ENCODE results near the gene DGKH.
"Not testable (repeated sequence)": the region's sequence is repeated elsewhere in the genome, so short reads cannot be mapped to it uniquely, and the experiment has no call there.

DGKH gene

DNA sequence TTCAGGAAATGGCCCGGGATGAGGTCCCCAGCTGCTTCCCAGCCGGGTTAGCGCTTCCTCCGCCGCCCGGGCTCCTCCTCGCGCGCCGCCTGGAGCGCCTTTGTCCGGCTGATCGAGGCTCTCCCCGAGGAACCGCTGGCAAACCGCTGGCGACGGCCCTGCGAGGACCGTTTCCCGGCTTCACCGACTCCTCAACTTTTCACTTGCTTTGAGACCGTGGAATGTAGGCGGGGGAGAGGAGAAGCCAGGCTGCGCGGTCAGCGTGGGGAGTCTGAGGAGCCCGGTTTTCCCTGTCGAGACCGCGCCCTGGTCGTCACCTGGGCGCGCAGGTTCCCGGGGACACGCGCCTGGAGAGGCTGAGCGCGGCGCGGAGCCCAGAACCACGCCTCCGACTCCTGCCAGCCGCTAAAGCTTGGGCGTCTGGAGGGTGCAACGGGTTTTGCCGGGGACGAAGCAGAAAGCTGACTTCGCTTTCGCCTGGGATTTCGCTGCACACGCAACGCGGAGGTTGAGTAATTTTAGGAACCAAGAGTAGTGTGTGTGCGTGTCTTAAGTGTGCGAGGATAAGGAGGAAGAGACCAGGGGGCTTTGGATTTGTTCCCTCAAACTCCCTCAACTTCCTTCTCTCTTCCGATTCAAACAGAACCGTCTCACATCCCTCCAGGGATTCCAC, 7.3 kb upstream of the DGKH start:
- DNase-seq (ENCODE audit: low read depth in 2 of 2): no peak

GRCh38 chr13:42041684-42042035, 6.8 kb upstream of the DGKH start:
- no peak for DNase-seq (ENCODE audit: low read depth in 2 of 2)

GRCh38 chr13:42043676-42044075, 4.8 kb upstream of the DGKH start:
- DNase-seq (ENCODE audit: low read depth in 2 of 2): no peak

DNA sequence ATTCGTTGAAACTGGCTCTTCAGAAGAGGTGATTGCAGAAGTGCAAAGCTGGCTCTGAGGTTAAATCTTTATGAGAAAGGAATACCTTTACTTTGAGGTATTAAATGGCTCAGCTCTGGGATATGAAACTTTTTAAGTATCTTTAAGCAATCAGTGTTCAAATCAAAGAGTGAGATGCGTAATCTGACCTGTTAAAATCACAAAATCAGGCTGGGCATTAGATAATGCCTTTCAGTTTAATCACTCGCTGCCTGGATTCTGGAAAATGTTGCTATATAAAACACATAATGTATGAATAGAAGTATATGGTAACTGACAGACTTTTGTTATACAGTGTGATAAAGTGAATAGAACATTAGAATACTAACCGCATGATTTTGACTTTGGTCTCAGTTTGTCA, 2.0 kb upstream of the DGKH start:
- DNase-seq (ENCODE audit: low read depth in 2 of 2): no peak

GRCh38 chr13:42047561-42048341, 697 bp upstream of the DGKH start:
- no peak for DNase-seq (ENCODE audit: low read depth in 2 of 2)

DNA sequence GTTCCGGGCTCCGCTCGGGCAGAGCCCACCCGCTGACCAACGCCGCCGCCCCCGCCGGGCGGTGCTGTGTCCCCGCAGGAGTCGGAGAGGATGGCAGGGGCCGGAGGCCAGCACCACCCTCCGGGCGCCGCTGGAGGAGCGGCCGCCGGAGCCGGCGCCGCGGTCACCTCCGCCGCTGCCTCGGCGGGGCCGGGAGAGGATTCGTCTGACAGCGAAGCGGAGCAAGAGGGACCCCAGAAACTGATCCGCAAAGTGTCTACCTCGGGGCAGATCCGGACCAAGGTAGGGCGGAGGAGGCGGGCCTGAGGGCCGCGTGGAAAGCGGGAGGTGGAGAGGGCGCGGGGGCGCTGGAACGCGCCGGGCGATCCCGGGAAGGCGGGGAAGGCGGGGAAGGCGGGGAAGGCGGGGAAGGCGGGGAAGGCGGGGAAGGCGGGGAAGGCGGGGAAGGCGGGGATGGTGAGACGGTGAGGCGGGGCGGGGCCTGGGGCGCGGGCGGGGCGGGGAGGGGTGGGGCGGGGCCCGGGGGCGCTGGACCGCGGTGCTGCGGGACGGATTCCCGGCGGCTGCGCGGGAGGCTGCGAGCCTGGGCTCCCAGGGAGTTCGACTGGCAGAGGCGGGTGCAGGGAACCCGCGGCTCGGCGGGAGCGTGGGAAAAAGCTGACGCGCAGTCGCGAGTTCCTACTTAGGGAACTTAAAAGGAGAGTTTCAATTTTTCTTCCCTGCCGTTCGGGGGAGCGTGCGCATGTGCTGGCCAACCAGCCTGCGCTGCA, 421 bp downstream of the DGKH start:
- DNase-seq (ENCODE audit: low read depth in 2 of 2): peak; percentile 50 to 54

- DNase-seq (ENCODE audit: low read depth in 2 of 2): no peak
Observed at GRCh38 chr13:42049454-42049813, 986 bp downstream of the DGKH start.

- no peak for DNase-seq (ENCODE audit: low read depth in 2 of 2)
Observed at GRCh38 chr13:42054798-42055499, 6.5 kb downstream of the DGKH start.

GRCh38 chr13:42055500-42056085, 7.1 kb downstream of the DGKH start:
- DNase-seq (ENCODE audit: low read depth in 2 of 2): no peak

DNA sequence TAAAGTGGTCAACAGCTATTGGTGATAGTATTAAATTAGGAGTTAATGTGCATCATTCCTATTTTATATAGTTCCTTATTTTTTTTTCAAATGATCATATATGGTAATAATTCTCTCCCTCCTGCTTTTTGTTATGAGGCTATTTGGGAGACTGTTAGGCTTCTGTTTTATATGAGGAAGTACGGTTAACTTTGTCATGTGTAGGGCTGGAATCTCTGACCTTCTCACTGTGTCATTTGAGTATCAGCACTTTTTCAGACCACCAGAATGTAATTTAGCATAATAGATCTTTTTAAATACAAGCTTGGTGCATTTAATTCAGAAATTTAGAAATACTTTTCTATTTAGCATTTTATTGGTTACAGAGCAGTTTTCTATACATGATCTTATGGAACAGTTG, 7.7 kb downstream of the DGKH start:
- DNase-seq (ENCODE audit: low read depth in 2 of 2): no peak

DNA sequence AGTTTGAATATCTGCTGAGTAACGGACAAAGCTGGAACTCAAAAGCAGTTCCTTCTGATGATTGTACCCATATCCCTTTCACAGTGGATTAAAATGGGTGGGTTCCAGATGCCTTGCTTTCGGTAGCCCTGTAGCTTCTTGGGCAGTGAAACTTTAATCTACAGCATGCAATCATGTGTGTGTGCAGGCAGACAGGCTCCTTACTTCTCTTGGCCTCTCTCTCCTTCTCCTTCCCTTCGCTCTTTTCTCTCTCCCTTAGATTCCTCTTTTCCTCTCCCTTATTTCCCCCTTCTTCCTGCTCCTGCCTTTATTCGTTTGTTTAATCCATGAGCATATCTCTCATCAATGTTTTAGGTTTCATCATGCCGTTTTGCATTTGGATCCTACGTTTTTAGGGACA, 8.1 kb downstream of the DGKH start:
- no peak for DNase-seq (ENCODE audit: low read depth in 2 of 2)

DNA sequence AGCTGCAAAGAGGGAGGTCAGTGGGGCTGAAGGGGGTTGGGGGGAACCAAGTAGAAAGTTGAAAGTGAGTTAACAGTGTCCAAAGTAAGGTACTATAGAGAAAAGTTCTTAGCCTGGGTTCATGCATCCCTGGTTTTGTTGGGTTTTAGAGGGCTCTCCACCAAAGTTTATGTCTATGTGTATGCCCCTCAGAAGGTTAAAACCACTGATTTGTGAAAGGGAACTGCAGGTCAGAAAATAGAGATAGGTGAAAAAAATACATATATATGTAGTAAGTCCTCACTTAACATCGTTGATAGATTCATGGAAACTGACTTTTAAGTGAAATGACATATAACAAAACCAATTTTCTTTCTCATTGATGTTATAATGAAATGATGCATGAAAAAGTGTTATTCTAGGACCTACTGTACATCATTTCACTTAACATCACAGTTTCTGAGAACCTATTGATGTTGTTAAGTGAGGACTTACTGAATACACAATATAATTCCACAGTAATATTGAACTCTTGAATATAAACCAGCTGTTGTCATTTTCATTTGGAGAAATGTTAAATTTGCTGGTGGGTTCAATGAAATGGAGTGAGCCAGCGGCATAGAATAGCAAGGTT, 9.6 kb downstream of the DGKH start:
- no peak for DNase-seq (ENCODE audit: low read depth in 2 of 2)

- no peak for DNase-seq (ENCODE audit: low read depth in 2 of 2)
Observed at GRCh38 chr13:42061943-42062342, 13.5 kb downstream of the DGKH start.

GRCh38 chr13:42063105-42063504, 14.7 kb downstream of the DGKH start:
- DNase-seq (ENCODE audit: low read depth in 2 of 2): no peak

DNA sequence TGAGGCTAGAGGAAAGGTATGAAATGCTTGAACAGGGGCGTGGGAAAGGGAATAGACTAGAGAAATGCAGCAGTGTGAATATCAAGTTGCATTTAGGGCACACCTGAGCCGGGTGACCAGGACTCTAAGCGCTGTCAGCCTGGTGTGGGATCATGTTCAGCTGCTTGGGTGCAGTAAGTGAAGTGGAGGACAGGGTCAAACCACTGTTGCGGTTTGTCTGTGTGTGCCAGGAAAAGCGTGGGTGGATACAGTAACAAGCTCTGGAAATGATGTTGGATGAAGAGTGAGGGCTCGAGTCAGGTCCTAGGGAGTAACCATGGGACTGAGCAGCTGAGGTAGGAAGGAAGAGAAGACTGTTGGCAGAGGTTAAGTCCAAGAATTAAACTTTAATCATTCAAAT, 15.8 kb downstream of the DGKH start:
- DNase-seq (ENCODE audit: low read depth in 2 of 2): no peak

- no peak for DNase-seq (ENCODE audit: low read depth in 2 of 2)
Observed at GRCh38 chr13:42064966-42065365, 16.5 kb downstream of the DGKH start.

GRCh38 chr13:42065414-42065813, 17.0 kb downstream of the DGKH start:
- no peak for DNase-seq (ENCODE audit: low read depth in 2 of 2)

DNA sequence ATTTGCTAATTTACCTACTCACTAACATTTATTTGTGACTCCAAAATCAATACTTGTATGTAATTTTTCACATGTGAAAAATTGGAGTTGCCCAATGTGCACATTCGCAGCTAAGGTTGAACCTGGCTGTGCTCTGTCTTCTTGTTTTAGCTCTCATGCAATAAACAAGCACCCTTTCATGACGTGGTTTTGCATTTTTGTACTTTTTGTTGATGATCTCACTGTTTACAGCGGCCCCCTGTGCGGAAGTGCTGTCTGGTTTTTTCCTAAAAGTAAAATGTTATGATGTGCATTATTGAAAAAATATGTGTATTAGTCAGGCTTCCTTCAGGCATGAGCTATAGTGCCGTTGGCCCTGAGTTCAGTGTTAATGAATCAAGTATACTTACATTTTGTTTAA, 18.1 kb downstream of the DGKH start:
- DNase-seq (ENCODE audit: low read depth in 2 of 2): no peak

DNA sequence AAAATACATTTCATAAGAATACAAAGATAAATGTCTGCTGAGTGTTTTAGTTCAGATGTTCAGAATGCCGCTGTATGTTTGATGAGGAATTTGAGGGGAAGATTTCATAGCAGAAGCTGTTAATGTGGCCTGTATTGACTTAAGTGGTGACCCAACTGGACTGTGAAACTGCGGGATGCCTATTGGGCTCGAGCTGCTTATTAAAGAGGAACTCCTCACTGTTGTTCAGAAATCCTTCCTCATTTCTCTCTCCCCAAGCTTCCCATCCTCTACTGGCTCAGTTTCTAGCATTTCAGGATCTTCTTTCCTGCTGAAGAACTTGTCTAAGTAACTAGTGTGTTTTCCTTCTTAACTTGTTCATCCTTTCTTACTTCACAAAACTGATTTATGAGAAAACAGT, 20.4 kb downstream of the DGKH start:
- no peak for DNase-seq (ENCODE audit: low read depth in 2 of 2)

DNA sequence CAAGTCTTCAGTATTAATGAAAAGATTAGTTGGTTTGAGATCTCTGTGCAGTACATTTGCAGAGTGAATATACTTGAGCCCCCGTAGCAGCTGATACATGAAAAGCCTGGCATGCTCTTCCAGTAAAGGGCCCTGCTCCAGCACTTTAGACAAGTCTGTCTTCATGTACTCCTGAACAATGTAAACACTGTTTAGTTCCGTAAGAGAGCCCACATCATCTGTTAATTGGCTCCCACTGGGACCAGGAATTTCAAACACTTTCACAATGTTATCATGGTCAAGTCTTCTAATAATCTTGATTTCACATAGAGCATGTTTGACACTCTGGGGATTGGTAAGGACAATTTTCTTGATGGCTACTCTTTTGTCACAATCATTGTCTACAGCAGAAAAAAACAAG, 22.2 kb downstream of the DGKH start:
- DNase-seq (ENCODE audit: low read depth in 2 of 2): not testable (repeated sequence)

GRCh38 chr13:42071179-42071578, 22.7 kb downstream of the DGKH start:
- not testable (repeated sequence) for DNase-seq (ENCODE audit: low read depth in 2 of 2)

Measured in activated CD4-positive, alpha-beta T cell treated with anti-CD3 and anti-CD28 coated beads for 24 hours (primary cell).